ENCODE measurements around the gene TRIM67.

TRIM67 gene

DNA sequence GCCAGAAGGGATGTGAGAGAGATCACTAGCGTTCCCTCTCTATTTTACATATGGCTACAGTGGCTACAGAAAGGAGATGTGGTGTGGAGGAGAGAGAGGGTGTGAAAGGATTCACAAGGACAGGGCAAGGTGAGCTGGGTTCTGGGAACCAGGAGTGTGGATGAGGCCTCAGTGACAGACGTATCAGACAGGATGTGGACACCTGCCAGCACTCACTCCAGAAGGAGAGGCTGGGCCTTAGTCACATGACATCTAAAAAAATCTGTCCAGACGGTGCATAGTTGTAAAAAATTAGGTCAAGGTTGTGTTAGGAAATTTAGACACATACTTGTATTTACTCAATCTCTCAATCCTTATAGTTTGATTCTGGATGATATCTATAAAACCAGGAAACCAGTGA, 10.6 kb downstream of the TRIM67 start:
- TF ChIP-seq, protein P1, sequence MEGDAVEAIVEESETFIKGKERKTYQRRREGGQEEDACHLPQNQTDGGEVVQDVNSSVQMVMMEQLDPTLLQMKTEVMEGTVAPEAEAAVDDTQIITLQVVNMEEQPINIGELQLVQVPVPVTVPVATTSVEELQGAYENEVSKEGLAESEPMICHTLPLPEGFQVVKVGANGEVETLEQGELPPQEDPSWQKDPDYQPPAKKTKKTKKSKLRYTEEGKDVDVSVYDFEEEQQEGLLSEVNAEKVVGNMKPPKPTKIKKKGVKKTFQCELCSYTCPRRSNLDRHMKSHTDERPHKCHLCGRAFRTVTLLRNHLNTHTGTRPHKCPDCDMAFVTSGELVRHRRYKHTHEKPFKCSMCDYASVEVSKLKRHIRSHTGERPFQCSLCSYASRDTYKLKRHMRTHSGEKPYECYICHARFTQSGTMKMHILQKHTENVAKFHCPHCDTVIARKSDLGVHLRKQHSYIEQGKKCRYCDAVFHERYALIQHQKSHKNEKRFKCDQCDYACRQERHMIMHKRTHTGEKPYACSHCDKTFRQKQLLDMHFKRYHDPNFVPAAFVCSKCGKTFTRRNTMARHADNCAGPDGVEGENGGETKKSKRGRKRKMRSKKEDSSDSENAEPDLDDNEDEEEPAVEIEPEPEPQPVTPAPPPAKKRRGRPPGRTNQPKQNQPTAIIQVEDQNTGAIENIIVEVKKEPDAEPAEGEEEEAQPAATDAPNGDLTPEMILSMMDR (IDR thresholded peaks at IDR 0.05; ENCODE audit: low read depth, low read length, missing control alignments): no peak
- no peak overlapping the region for H3K4me3 ChIP-seq (ENCODE audit: low read depth, low read length)
- DNase-seq (ENCODE audit: low read depth): no peak

DNA sequence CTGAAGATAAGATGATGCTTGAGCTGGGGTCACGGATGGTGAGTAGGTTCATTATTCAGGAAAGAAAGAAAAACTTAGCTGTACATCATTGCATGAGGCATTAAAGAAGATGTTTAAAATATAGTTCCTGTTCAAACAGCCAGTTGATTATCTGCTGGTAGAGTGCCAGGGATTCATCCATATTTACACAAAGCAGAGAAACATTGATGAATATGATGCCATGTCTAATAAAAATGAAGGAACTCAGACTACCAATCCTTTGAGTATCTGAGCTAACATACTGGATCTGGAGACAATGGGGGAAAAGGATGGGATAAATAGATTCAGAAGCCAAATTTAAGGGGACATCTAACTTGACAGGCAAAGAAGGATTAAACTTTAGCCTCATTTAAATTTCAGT, 14.6 kb downstream of the TRIM67 start:
- DNase-seq (ENCODE audit: low read depth): no peak
- TF ChIP-seq, protein P1 (IDR thresholded peaks at IDR 0.05; ENCODE audit: low read depth, low read length, missing control alignments): no peak
- no peak overlapping the region for H3K4me3 ChIP-seq (ENCODE audit: low read depth, low read length)

DNA sequence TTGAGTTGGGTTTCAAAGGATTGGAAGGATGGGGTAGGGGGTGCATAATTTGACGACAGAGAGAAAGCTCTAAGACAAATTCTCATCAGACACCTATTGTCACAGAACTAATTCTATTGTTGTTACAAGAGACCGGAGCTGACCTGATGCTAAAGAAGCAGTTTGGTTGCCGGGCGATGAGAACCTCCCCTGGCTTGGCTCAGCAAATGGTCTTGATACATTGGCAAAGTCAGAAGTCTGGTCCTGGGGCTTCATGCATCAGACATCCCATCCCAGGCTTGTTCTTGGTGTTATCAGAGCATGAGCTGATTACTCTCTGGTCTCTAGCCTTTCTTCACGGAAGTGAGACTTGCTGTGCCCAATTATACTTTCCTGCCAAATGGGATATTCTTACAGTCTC, 15.4 kb downstream of the TRIM67 start:
- TF ChIP-seq, protein P1 (IDR thresholded peaks at IDR 0.05; ENCODE audit: low read depth, low read length, missing control alignments): no peak
- H3K4me3 ChIP-seq (ENCODE audit: low read depth, low read length): no peak overlapping the region
- no peak for DNase-seq (ENCODE audit: low read depth)

DNA sequence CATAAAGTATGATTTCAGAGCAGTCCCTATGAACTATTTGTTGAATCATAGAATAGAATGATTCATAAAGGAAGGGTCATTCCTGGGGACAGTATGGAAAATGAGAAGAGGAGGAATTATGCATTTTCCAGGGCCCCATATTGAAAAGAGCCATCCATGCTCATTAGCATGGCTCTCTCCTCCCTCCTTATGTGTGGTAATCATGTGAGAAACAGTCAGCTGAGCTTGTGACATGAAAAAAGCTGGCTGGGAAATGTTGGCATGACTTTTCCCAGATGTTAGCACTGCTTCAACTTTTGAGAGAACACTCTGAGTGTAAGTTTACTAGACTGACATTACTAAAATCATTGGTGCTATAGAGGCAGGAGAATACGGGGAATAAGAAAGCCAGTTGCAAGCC, 16.1 kb downstream of the TRIM67 start:
- TF ChIP-seq, protein P1 (IDR thresholded peaks at IDR 0.05; ENCODE audit: low read depth, low read length, missing control alignments): no peak
- no peak for DNase-seq (ENCODE audit: low read depth)
- H3K4me3 ChIP-seq (ENCODE audit: low read depth, low read length): no peak overlapping the region

DNA sequence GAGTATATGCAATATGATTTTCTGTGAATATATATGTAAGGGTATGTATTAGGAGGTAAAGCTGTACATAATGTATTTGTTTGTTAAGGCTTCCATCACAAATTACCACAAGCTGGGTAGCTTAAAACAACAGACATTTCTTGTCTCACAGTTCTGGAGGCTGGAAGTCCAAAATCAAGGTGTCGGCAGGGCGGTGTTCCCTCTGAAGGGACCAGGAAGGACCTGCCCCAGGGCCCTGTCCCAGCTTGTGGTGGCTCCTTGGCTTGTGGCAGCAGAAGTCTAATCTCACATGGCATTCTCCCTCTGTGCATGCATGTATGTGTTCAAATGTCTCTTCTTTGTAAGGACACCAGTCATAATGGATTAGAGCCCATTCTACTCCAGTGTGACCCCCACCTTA, 17.1 kb downstream of the TRIM67 start:
- no peak for DNase-seq (ENCODE audit: low read depth)
- no peak overlapping the region for H3K4me3 ChIP-seq (ENCODE audit: low read depth, low read length)
- TF ChIP-seq, protein P1 (IDR thresholded peaks at IDR 0.05; ENCODE audit: low read depth, low read length, missing control alignments): no peak

DNA sequence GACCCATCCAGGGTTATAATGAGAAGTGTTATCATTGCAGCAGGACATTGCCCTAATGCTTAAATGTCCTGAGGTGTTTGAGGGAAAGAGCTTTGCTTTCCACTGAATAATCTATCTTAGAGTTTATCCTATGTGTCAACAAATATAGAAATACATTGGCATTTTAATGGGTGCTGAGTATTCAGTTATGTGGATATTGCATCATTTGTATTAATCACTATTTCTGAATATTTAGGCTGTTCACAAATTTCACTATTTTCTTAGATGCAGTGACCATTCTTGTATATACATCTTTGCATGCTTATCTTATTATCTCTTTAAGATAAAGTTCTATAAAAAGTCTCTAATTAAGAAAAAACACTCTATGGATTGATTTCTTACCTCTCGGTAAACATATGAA, 18.2 kb downstream of the TRIM67 start:
- DNase-seq (ENCODE audit: low read depth): no peak
- TF ChIP-seq, protein P1 (IDR thresholded peaks at IDR 0.05; ENCODE audit: low read depth, low read length, missing control alignments): no peak
- no peak overlapping the region for H3K4me3 ChIP-seq (ENCODE audit: low read depth, low read length)

DNA sequence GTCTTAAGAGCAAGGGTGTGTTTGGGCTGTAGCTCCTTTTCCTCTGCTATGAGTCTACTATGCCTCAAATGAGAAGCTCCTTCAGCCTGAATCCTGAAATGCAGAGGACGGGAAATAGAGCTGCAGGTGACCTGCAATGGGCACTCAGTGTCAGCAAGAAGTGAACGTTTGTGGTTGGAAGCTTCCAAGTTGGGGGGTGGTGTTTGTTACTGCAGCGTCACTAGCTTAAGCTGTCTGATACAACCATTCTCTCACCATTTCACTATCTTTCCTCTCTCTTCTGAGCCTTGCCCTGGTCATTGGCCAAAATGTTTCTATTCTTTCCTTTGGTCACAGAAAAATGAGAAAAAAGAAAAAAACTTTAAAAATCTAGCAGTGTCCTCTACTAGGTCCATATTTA, 19.4 kb downstream of the TRIM67 start:
- DNase-seq (ENCODE audit: low read depth): no peak
- TF ChIP-seq, protein P1 (IDR thresholded peaks at IDR 0.05; ENCODE audit: low read depth, low read length, missing control alignments): no peak
- no peak overlapping the region for H3K4me3 ChIP-seq (ENCODE audit: low read depth, low read length)
